GM19193 (cell line): Measurements from ENCODE around the gene HSPG2.

Experiments used
- POLR2A ChIP-seq: IDR thresholded peaks from 4 replicates; pipeline ENCODE4 v1.6.1; 2011; ENCODE audit not compliant: insufficient read depth, insufficient read length; ENCODE audit errors: extremely low read depth

The HSPG2 gene

DNA sequence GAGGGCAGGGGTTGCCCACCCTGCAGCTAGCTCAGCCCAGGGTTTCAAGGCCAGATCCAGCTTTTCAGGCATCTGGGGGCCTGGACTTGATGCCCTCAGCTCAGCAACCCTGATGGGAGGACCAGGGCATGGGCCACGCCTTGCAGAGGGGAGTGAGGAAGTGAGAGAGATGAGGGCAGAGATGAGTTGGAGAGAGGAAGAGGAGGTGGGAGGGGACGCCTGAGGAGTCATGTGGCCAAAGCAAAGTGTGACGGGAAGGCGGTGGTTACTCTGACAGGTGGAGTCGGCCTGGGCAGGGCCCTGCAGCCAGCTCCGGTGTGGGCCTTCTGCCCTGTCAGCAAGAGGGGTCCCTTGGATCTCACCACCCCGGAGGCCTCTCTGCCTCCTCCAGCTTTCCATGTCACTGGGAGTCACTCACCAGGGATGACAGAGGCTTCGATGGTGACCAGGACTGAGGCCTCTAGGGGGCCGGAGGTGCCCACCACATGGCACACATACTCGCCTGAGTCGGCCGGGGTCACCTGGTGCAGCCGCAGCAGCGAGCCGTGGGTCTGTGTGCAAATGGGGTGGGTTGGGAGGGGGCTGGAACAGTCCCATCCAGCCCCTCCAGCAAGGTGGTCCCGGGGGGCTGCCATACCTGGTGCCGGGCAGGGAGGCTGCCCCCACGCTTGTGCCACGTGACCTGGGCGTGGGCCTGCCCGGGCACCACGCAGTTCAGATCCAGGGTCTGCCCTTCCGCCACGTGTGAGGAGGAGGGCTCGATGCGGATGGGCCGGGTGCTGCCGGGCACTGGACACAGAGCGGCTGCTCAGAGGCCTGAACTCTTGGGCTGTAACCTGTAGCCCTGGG lies 84.6 kb downstream of the HSPG2 start:
- TF ChIP-seq POLR2A, result peak; percentile 58

GRCh38 chr1:21851430-21852250 lies 85.5 kb downstream of the HSPG2 start:
- no peak for TF ChIP-seq POLR2A

DNA sequence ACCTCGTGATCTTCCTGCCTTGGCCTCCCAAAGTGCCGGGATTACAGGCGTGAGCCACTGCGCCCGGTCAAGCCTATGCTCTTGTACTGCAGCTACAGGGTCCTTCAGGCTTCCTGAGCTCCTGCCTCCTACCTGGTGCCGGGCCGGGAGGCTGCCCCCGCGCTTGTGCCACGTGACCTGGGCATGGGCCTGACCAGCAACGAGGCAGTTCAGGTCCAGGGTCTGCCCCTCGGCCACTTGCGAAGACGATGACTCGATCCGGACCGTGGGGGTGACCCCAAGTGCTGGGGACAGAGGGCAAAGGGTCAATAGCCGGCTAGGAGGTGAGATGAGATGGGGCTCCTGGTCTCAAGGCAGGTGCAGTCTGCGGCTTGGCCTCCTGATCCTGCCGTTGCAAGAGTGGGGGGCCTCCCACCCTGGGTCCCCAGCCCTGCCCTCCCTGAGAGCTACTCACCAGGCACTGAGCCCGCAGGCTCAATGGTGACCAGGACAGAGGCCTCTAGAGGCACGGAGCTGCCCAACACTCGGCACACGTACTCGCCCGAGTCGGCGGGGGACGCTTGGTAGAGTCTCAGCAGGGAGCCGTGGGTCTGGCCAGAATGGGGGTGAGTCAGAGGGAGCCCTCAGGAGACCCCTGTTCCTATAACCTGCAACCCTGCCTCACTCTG lies 87.1 kb downstream of the HSPG2 start:
- no peak for TF ChIP-seq POLR2A

DNA sequence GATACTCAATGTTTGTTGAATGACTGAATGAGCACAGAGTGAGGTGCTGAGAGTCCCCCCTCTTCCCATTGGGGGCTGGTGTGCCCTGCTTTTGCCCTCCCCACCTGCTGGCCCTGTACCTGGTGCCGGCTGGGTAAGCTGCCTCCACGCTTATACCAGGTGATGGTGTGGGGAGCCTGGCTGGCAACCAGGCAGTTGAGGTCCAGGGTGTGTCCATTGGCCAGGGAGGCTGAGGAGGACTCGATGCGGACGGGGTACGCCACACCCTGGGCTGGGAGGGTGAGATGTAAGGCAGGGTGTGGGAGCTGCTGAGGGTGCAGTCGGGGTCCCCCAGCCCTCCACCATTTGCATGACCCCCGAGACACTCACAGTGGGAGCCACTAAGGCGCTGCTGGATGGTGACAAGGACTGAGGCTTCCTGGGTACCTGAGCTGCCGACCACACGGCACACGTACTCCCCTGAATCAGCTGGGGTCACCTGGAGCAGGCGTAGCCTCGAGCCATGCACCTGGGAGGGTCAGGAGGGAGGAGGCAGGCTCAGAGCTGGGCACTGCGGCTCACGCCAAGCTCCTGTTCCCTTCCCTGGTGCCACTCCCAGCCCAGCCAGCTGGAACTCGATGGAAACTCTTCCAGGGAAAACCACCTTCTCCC lies 88.5 kb downstream of the HSPG2 start:
- no peak for TF ChIP-seq POLR2A

DNA sequence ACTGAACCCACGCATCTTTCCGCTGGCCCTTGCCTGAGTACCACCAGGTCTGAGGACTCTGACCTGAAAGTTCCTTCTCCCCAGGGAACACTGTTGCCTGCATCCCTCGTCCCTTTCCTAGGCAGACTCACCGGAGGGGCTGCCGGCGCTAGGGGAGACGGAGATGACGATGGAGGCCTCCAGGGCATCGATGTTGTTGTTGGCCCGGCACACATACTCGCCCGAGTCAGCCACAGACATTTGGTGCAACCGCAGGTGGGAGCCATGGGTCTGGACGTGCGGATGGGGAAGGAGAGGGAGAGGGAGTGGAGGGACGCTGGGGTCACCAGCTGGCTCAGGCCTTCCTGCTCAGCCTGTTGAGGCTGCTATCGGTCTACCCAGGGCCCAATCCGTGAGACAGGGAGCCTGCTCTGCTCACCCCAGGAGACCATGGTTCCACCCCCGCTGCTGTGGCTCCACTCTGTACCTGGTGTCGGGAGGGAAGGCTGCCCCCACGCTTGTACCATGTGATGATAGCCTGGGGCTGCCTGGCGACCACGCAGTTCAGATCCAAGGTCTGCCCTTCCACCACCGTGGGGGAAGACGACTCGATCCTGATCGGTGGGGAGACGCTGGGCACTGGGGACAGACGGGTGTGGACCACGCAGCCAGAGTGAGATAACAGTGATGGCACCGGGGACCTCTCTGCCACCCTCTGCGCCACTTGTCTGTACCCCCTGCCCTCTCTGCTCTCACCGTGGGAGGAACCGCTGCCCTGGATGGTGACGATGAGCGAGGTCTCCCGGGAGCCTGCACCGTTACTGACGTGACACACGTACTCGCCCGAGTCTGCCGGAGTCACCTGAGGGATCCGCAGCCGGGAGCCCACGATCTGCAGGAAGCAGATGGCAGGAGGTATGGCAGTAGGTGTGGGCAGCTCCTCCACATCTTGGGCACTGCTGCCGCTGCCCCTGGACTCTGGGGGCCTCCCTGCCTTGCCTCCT lies 89.6 kb downstream of the HSPG2 start:
- no peak for TF ChIP-seq POLR2A

DNA sequence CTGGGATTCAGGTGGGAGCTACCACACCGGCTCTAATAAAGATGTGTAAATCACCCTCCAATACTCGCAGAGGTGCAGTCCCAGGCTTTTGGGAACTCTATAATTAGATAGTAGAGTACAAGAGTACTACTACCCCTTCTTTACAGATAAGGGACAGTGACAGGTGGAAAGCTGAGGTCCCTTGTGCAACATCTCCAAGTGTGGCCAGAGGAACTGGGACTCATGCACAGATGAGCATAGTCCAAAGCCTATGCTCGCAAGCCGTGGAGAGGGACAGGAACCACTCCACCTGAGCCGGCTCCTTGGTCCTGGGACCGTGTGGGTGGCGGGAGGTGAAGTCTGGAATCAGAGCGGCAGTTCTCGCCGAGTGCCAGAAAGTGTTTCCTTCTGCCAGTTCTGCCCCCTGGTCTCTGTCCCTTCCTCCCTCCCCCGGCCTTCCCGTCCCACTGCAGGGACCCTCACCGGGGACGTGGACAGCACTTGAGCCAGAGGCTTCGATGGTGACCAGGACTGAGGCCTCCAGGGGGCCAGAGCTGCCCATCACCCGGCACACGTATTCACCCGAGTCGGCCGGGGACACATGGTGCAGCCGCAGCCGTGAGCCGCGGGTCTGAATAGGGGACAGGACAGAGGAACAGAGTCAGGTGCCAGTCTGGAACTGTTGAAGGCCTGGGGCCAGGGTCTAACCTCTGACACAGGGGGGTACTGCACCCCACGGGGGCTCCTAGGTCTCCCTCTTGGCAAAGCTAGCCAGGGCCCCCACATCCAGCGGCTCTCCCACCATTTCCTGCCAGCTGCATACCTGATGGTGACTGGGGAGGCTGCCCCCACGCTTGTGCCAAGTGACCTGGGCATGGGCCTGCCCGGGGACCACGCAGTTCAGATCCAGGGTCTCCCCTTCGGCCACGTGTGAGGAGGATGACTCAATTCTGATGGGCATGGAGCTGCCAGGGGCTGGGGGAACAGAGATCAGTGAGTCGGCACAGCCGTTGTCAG lies 91.2 kb downstream of the HSPG2 start:
- no peak for TF ChIP-seq POLR2A

DNA sequence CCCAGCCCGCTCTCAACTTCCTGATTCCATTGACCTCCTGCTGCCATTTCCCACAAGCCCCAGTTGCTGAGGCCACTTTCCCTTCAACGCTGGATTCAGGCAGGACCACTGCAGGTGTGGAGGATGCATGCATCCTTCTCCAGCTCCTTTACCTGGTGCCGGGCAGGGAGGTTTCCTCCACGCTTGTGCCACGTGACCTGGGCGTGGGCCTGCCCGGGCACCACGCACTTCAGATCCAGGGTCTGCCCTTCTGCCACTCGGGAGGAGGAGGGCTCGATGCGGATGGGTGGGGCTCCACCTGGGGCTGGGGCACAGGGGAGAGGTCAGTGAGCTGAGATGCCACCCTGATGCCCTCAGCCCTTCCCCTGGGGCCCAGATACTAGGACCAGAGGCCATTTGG lies 93.1 kb downstream of the HSPG2 start:
- TF ChIP-seq POLR2A, result no peak

DNA sequence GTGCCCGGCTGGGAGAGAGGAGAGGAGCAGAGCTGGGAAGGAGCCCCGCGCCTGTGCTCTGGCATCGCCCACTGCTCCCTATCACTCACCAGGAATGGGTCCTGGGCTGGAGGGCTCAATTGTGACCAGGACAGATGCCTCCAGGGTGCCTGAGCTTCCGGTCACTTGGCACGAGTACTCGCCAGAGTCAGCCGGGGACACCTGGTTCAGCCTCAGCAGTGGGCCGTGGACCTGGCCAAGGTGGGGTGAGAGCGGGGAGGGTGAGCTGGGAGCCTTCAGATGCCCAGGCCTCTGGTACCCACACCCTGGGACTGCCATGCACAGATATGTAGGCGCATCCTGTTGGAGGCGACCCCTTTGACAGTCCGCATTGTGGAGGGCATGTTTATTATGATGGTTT lies 93.9 kb downstream of the HSPG2 start:
- no peak for TF ChIP-seq POLR2A

DNA sequence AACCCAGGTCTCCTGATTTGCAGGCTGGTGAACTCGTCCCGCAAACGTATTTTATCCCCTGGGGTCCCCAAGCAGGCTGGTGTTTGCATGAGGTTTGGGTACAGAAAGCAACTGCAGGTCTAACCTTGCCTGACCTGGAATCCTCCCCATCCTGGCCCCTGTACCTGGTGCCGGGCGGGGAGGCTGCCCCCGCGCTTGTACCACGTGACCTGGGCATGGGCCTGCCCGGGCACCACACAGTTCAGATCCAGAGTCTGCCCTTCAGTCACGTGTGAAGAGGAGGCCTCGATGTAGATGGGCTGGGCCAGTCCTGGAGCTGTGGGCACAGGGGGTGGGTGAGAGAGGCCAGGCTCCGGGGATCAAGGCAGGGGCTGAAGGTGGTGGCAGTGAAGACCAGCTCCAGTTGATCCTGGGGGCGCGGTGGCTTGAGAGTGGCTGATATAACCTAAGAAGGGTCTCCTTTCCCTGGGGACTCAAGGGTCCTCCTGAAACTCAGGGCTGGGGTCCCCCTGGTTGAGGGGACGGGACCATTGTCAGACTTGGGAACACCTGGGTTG lies 94.4 kb downstream of the HSPG2 start:
- TF ChIP-seq POLR2A, result no peak

- no peak for TF ChIP-seq POLR2A
Measured at GRCh38 chr1:21841852-21842466, 95.2 kb downstream of the HSPG2 start.

- no peak for TF ChIP-seq POLR2A
Measured at GRCh38 chr1:21840981-21841380, 96.1 kb downstream of the HSPG2 start.
